IPS-NIHi7 (cell line): ENCODE data around the gene IBA57.
"Not testable (repeated sequence)": the region's sequence is repeated elsewhere in the genome, so short reads cannot be mapped to it uniquely, and the experiment has no call there.

Experiments
- DNase-seq: peaks from one replicate; pipeline ENCODE4 v3.0.0; 2012; ENCODE audit warnings: mixed read lengths; ENCODE audit errors: extremely low spot score

IBA57 gene

GRCh38 chr1:228172591-228173527 is 7.3 kb downstream of the IBA57 start:
- DNase-seq: no peak

GRCh38 chr1:228173528-228174481 is 8.2 kb downstream of the IBA57 start:
- DNase-seq: peak; percentile 66

- DNase-seq: peak; percentile 94
Measured at GRCh38 chr1:228174482-228175315, 9.1 kb downstream of the IBA57 start.

- DNase-seq: no peak
Measured at GRCh38 chr1:228175316-228176023, 9.9 kb downstream of the IBA57 start.

- no peak for DNase-seq
Measured at GRCh38 chr1:228176024-228176395, 10.4 kb downstream of the IBA57 start.

- no peak for DNase-seq
Measured at GRCh38 chr1:228176461-228177182, 11.0 kb downstream of the IBA57 start.

GRCh38 chr1:228177183-228177475 is 11.5 kb downstream of the IBA57 start:
- no peak for DNase-seq

- no peak for DNase-seq
Measured at GRCh38 chr1:228177721-228178710, 12.4 kb downstream of the IBA57 start.

GRCh38 chr1:228178737-228179684 is 13.4 kb downstream of the IBA57 start:
- no peak for DNase-seq

GRCh38 chr1:228180271-228180958 is 14.8 kb downstream of the IBA57 start:
- no peak for DNase-seq

GRCh38 chr1:228180959-228181644 is 15.5 kb downstream of the IBA57 start:
- no peak for DNase-seq

GRCh38 chr1:228181645-228182034 is 16.0 kb downstream of the IBA57 start:
- DNase-seq: no peak

- DNase-seq: no peak
Measured at GRCh38 chr1:228182296-228183030, 16.9 kb downstream of the IBA57 start.

- DNase-seq: no peak
Measured at GRCh38 chr1:228184152-228184551, 18.5 kb downstream of the IBA57 start.

- no peak for DNase-seq
Measured at GRCh38 chr1:228185641-228185965, 20.0 kb downstream of the IBA57 start.

- DNase-seq: not testable (repeated sequence)
Measured at GRCh38 chr1:228188249-228188648, 22.6 kb downstream of the IBA57 start.
